GM12892 (cell line): Measurements from ENCODE around the gene TAX1BP3.

Experiments
- POLR2A ChIP-seq: IDR thresholded peaks from 2 replicates; pipeline ENCODE4 v1.6.1; 2011; ENCODE audit warnings: low read depth, low read length, control low read depth
- POLR2AphosphoS5 ChIP-seq: IDR thresholded peaks from 2 replicates; pipeline ENCODE4 v1.6.1; 2011; ENCODE audit warnings: low read depth, low read length, control low read depth

DNA sequence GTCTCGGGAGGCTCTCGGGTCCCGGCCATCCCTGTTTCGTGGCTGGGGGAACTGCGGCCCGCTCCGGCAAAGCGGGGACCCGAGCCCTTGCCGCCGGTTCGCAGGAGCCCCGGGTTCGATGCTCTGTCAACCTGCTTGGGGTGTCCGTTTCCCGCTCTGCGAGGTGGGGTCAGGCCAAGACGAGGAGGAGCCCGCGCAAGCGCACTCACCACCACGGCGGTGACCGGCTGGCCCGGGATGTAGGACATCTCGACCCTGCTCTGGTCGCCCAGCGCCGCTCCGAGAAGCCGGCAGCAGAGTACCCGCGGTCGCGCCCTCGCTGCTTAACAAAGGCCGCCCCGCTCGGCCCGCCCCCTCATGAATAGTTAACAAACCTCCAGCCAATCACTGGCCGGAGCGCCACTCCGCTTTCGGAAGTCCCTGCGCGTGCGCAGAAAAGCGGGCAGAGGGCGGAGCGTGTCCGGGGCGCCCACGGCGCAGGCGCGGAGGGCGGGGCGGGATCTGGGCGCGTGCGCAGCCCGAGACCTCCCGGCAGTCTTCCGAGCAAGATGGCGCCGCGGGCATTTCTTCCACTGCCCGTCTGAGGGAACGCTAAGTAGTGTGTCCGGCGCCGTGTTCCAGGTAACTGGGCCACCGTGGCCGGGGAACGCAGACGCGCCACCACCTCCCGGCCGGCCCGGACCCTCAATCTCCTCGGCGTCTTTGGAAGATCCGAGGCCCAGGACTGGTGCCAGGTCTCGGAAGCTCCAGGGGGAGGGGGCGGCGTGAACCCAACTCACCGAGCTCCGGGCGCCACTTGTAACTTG lies at the start of gene TAX1BP3, which contains the start of gene EMC6:
- TF ChIP-seq POLR2A (peak; percentile 92), POLR2AphosphoS5 (peak; percentile 86)
